BJ (cell line): ENCODE data around the gene FBXO38. TPM values are rescaled to one million over a fixed set of nuclear protein-coding genes. Genes with fewer than 3 reads are reported as not detected.

Experiments used
- CTCF ChIA-PET: fragments of 350-600 bp; formaldehyde crosslinking; extraction: SDS; loops from one replicate; lab custom pipeline; 2021; ENCODE audit warnings: antibody characterized with exemption, inconsistent platforms; lab: Yijun Ruan, JAX
- POLR2A ChIA-PET: fragments of 300-600 bp; sonication (Branson Sonifier 250); formaldehyde crosslinking; extraction: SDS; loops from one replicate; lab custom pipeline; 2021; ENCODE audit warnings: antibody characterized with exemption; lab: Charles Lee
- DNase-seq: peaks from one replicate; pipeline ENCODE4 v3.0.0-alpha.2; 2011; ENCODE audit warnings: low read depth
- H3K27me3 ChIP-seq: 2 replicates; pipeline ENCODE4 v1.6.0; 2011; ENCODE audit warnings: low read length; ENCODE audit not compliant: control insufficient read depth, insufficient read depth
- H3K36me3 ChIP-seq: 2 replicates; pipeline ENCODE4 v1.5.1; 2011; ENCODE audit warnings: low read length; ENCODE audit not compliant: control insufficient read depth, insufficient read depth
- H3K4me3 ChIP-seq: 2 replicates; pipeline ENCODE4 v1.5.1; 2011; ENCODE audit warnings: low read depth, mild to moderate bottlenecking, control low read depth, low read length
- CTCF ChIP-seq: IDR thresholded peaks from 2 replicates; pipeline ENCODE4 v1.5.1; 2011; ENCODE audit warnings: low read depth, mild to moderate bottlenecking, control low read depth, inconsistent platforms, low read length, moderate library complexity; ENCODE audit not compliant: insufficient read depth
- polyA plus RNA-seq: library from polyadenylated mRNA; depleted of rRNA; stranded (reverse); fragments of >200 nt; gene quantifications from 2 replicates; pipeline ENCODE4 v1.2.3, GENCODE V29; 2011

The FBXO38 gene
- polyA plus RNA-seq, 1 experiment: 19.3 TPM

- CTCF ChIA-PET: interaction anchor here (1.3 to 2.1 kb wide), 2 partner anchors 10 to 23 kb away, joined by 4 to 6 read pairs; no protein-coding TSS in a partner anchor
- H3K4me3 ChIP-seq: no peak overlapping the region
- H3K36me3 ChIP-seq: peaks cover 18% of the 10 kb centered on the region
- no peak for TF ChIP-seq CTCF
- H3K27me3 ChIP-seq: no peaks in the 10 kb centered on the region
- DNase-seq: no peak
- POLR2A ChIA-PET: no interaction called here
Measured at GRCh38 chr5:148418511-148418910, 34.8 kb downstream of the FBXO38 start.

GRCh38 chr5:148421661-148422060, 37.9 kb downstream of the FBXO38 start:
- DNase-seq: no peak
- Histone ChIP-seq H3K4me3 (no peak overlapping the region), H3K27me3 (no peaks in the 10 kb centered on the region), H3K36me3 (peaks cover 18% of the 10 kb centered on the region)
- TF ChIP-seq CTCF: no peak
- ChIA-PET POLR2A (no interaction called here), CTCF (interaction anchor here (0.7 to 1.1 kb wide), 2 partner anchors 20 to 21 kb away, joined by 3 read pairs; no protein-coding TSS in a partner anchor)

GRCh38 chr5:148425808-148426207, 42.0 kb downstream of the FBXO38 start:
- no peak overlapping the region for H3K4me3 ChIP-seq
- H3K27me3 ChIP-seq: no peaks in the 10 kb centered on the region
- ChIA-PET CTCF (no interaction called here), POLR2A (no interaction called here)
- H3K36me3 ChIP-seq: peaks cover 12% of the 10 kb centered on the region
- DNase-seq: no peak
- no peak for TF ChIP-seq CTCF

GRCh38 chr5:148426514-148426913, 42.8 kb downstream of the FBXO38 start:
- Histone ChIP-seq H3K4me3 (no peak overlapping the region), H3K27me3 (no peaks in the 10 kb centered on the region), H3K36me3 (peaks cover 12% of the 10 kb centered on the region)
- ChIA-PET CTCF (no interaction called here), POLR2A (no interaction called here)
- no peak for TF ChIP-seq CTCF
- no peak for DNase-seq

GRCh38 chr5:148427370-148428042, 43.7 kb downstream of the FBXO38 start:
- DNase-seq: no peak
- H3K27me3 ChIP-seq: no peaks in the 10 kb centered on the region
- CTCF ChIA-PET: interaction anchor here (1.3 kb wide), 1 partner anchor 15 kb away, joined by 6 read pairs; no protein-coding TSS in a partner anchor
- no peak for TF ChIP-seq CTCF
- H3K4me3 ChIP-seq: no peak overlapping the region
- POLR2A ChIA-PET: no interaction called here
- H3K36me3 ChIP-seq: peaks cover 10% of the 10 kb centered on the region
